Stimulated activated CD4-positive, alpha-beta T cell treated with anti-CD3 and anti-CD28 coated beads, Interleukin-12 subunit alpha, Interleukin-12 subunit beta, amount 100 ng/mL, for 48 hours (primary cell): ENCODE data around the gene SERTAD2.

Experiments used
- DNase-seq, 3 donors: peaks; one replicate each; pipeline ENCODE4 v3.0.0-alpha.2; 2020; ENCODE audit warnings: low read depth in 2 of 3, low spot score in 1 of 3

Gene SERTAD2

GRCh38 chr2:64629875-64630274 lies 23.8 kb downstream of the SERTAD2 start:
- DNase-seq = no peak

- no peak for DNase-seq
These were observed 24.4 kb downstream of the SERTAD2 start for GRCh38 chr2:64629329-64629781.

DNA sequence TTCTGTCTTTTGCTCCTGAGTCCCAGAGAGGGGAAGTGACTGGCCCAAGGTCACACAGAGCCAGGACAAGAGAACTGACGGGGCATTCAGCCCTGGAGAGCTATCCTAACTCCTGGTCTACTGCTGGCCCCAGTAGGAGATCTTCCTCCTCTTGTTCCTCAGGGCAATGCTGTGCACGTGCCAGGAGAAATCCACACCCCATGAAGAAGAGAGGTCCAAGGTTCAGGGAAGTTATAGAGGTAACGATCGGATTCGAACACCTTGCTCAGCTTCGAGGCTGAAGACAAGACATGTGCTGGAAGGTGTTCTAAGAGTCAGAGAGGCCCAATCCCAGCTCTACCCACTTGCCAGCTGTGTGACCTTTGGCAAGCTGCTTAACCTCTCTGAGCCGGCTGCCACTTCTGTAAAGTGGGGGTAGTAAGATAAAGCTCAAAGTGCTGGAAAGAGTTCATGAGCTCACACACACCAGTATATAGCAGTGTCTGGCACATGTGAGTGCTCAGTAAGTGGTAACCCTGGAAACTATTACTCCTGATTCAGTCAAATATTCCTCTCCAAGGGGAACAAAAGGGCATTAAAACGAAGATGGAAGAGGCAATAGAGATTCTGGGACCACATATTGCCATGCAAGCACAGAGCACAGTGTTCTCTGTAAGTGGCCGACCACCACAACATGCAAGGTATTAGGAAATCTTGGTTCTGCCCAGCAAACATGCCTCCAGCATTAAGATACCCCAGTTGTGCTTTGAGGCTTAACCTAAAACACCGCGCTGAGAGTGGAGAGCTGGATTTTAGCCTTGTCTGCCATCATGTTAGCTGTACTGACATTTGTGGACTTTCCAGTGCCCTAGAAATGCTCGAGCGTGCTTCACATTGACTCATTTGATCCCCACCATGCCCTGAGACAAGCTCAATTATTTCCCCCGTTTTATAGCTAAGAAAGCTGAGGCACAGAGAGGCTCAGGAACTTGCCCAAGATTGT lies 25.6 kb downstream of the SERTAD2 start:
- no peak for DNase-seq

DNA sequence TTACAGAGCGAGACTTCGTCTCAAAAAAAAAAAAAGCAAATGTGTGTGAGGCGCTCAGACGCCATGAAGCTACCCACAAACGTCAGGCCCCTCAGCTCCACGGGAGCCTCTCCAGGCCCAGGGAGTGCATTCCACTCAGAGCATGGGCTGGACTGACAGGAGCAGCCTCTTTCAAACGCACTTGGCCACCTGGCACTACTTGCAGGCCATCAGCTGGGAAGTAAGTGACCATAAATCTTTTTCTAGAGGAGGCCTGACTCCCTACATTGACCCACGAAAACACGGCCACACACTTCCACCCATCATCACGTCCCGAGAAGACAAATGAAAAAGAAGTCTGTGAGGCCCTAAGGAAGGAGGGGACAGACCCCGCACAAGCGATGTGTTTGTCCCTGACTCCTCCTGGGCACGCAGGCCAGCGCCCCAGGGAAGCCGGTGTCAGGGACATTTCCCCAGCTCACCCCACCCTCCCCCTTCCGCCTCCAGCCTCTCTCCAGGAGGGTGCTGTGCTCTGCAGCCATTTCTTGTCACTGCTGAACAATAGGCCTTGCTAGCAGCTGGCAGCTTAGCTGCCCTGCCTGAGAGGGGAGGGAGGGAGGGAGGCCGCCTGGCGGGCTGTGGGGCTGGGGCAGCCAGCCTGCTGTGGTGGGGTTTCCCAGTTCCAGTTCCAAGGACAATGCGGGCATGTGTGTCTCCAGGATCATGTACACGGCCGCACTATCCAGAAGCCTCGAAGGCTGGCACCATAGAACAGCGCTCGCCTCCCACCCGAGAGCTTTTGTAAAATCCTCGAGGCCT lies 26.6 kb downstream of the SERTAD2 start:
- DNase-seq = no peak

DNA sequence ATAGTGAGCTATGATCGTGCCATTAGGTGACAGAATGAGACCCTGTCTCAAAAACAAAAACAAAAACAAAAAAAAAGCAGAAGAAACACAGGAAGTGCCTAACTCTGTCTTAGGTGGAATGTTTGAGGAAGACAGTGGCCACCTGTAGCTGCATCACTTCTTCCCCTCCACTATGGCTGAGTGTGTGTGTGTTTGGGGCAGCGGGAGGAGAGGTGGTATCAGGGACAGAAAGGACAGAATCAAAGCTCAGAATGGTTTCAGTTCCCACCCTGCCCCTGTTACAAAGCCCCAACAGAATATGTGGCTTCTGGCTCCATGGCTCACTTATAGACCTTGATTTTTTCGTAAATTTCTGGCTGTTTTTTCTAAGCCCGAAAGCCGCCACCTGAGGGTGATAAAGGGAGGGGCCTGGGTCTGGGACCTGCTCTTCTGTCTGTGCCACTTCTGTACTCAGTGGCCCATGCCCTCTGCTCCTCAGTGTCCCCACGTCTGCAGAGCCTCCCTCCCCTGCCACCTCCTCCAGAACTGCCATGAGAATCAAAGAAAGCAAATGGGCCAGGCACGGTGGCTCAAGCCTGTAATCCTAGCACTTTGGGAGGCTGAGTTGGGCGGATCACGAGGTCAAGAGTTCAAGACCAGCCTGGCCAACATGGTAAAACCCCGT lies 27.4 kb downstream of the SERTAD2 start:
- no peak for DNase-seq

DNA sequence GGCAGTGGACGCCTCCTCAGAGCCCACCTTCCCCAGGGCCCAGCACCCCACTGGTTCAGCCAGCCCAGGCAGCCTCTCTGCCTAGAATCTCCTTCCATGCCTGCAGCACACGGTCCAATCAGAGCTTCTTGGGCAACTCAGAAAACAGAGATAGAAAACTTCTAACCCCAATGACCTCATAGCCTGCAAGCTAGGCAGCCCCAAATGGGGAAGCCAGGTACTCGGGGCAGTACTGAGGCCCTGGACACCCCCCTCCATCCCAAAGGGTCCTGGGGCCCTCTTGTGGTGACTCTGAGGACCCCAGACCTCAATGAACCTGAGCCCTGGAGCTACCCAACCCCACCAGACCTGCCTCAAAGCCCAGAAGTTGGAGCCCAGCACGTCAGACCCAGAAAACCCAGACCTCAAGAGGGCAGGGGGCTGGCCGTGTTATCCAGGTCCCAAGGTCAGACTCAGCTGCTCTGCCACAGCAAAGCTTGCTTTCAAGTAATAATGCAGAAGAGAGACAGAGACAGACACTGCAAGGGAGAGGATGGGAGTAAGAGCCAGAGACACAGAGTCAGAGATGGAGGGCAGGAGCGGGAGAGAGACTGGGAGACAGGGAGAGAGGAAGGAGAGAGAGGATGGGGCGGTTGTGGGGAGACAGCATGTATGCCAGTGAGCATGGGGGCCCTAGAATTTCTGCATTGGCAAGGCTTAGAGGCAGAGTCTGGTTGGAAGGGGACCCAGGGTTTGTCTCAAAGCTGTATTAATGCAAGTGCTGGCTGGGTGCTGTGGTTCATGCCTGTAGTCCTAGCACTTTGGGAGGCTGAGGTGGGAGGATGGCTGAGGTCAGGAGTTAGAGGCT lies 28.2 kb downstream of the SERTAD2 start:
- no peak for DNase-seq

GRCh38 chr2:64624862-64625261 lies 28.9 kb downstream of the SERTAD2 start:
- DNase-seq = no peak

GRCh38 chr2:64624108-64624610 lies 29.6 kb downstream of the SERTAD2 start:
- no peak for DNase-seq

GRCh38 chr2:64623242-64623850 lies 30.4 kb downstream of the SERTAD2 start:
- no peak for DNase-seq

GRCh38 chr2:64622443-64623241 lies 31.1 kb downstream of the SERTAD2 start:
- no peak for DNase-seq

- DNase-seq = no peak
These were observed 33.1 kb downstream of the SERTAD2 start for GRCh38 chr2:64620661-64621060.

- DNase-seq = no peak
These were observed 36.0 kb downstream of the SERTAD2 start for GRCh38 chr2:64617631-64618151.

DNA sequence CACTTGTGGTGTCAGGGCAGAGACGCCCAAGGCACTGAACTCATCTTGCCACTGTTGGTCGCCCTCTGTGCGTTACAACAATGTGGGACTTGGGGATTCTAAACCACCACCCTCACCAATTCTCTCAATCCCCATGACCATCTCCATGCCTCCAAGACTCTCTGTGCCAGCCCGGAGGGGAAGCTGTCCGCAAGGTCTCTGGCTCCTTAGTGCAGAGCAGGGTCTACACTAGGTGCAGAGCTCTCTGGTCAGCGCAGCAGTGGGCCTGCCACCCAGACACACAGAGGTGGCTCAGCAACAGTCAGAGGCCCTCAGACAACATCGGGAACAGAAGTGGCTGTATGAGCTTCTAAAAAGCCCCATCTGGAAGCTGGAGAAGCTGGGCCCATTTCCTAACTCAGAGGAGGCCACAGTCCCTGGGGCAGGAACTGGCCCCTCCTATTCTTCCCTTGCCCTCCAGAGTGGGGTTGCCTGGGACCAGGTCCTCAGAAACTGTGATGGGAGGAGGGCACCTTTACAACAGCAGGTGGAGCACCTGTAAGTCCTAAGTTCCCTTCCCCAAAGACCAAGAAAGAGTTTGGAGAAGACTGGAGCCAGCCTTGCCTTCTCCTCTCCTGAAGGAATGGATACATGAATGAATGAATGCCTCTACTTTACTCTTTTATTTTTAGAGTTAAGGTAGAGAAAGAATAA lies 37.7 kb downstream of the SERTAD2 start:
- DNase-seq = no peak

- DNase-seq = no peak
These were observed 38.4 kb downstream of the SERTAD2 start for GRCh38 chr2:64615192-64615763.

DNA sequence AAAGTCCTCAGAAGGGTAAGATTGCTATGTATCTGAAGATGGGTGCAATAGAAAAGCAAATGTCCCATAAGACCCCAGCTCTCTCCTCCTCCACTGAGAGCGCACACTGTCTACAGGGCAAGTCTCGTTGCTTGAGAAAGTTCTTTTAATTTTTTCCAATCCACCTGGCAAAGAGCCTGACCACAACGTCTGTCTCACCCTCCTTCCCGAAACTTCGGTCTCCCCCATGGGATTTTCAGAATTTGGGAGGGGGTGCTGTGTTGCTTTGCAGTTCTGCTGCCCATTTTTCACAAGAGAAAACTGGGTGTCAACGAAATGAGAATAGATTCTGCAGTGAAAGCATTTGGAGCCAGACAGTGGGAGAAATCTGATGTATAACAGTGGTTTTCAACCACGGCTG lies 40.4 kb downstream of the SERTAD2 start:
- DNase-seq = no peak

GRCh38 chr2:64612575-64613195 lies 41.0 kb downstream of the SERTAD2 start:
- no peak for DNase-seq

- no peak for DNase-seq
These were observed 43.3 kb downstream of the SERTAD2 start for GRCh38 chr2:64610316-64610855.
